Measurements from ENCODE around the gene NTF4.
"Not testable (repeated sequence)": the region's sequence is repeated elsewhere in the genome, so short reads cannot be mapped to it uniquely, and the experiment has no call there.

NTF4 gene

GRCh38 chr19:49056902-49057596 lies 7.6 kb downstream of the NTF4 start:
- not testable (repeated sequence) for DNase-seq

GRCh38 chr19:49056101-49056901 lies 8.3 kb downstream of the NTF4 start:
- peak; percentile 7 to 43 for DNase-seq

- not testable (repeated sequence) for DNase-seq
These were observed 14.1 kb downstream of the NTF4 start for GRCh38 chr19:49050376-49051033.

GRCh38 chr19:49049834-49050233 lies 14.8 kb downstream of the NTF4 start:
- not testable (repeated sequence) for DNase-seq

GRCh38 chr19:49049011-49049410 lies 15.6 kb downstream of the NTF4 start, which contains the start of gene CGB8:
Gene CGB8 (minus strand): TSS chr19:49049111. CDS start chr19:49048739, 372 bp downstream.
- not testable (repeated sequence) for DNase-seq

GRCh38 chr19:49043548-49043947 lies 21.1 kb downstream of the NTF4 start, which contains the start of gene CGB5:
Gene CGB5 (plus strand): TSS chr19:49043848. CDS start chr19:49044210, 362 bp downstream.
- not testable (repeated sequence) for DNase-seq

- DNase-seq: not testable (repeated sequence)
These were observed 22.0 kb downstream of the NTF4 start for GRCh38 chr19:49042666-49043065.

- DNase-seq: no peak
These were observed 22.4 kb downstream of the NTF4 start for GRCh38 chr19:49042177-49042576.

- not testable (repeated sequence) for DNase-seq
These were observed 24.9 kb downstream of the NTF4 start for GRCh38 chr19:49039736-49040135.

- not testable (repeated sequence) for DNase-seq
These were observed 25.9 kb downstream of the NTF4 start for GRCh38 chr19:49038557-49039276.

- not testable (repeated sequence) for DNase-seq
These were observed 26.5 kb downstream of the NTF4 start for GRCh38 chr19:49038111-49038510.

- peak in 1 of 2 donors; percentile 26 for DNase-seq
These were observed 27.8 kb downstream of the NTF4 start, which contains the start of gene CGB1 for GRCh38 chr19:49036815-49037214. Gene CGB1 (minus strand): TSS chr19:49036895. CDS start chr19:49036711, 184 bp downstream.

GRCh38 chr19:49031642-49032301 lies 32.8 kb downstream of the NTF4 start, which contains the start of gene CGB2:
Gene CGB2 (plus strand): TSS chr19:49031890. CDS start chr19:49032096, 206 bp downstream.
- DNase-seq: peak; percentile 7 to 38

- not testable (repeated sequence) for DNase-seq
These were observed 34.3 kb downstream of the NTF4 start for GRCh38 chr19:49030323-49030722.

- not testable (repeated sequence) for DNase-seq
These were observed 34.9 kb downstream of the NTF4 start for GRCh38 chr19:49029749-49030148.

- not testable (repeated sequence) for DNase-seq
These were observed 35.9 kb downstream of the NTF4 start for GRCh38 chr19:49028686-49029085.

- not testable (repeated sequence) for DNase-seq
These were observed 39.0 kb downstream of the NTF4 start for GRCh38 chr19:49025599-49025998.

- not testable (repeated sequence) for DNase-seq
These were observed 39.5 kb downstream of the NTF4 start for GRCh38 chr19:49025088-49025487.

GRCh38 chr19:49024233-49024632 lies 40.4 kb downstream of the NTF4 start, which contains the start of gene CGB3:
Gene CGB3 (minus strand): TSS chr19:49024333. CDS start chr19:49023971, 362 bp downstream.
- DNase-seq: not testable (repeated sequence)

GRCh38 chr19:49022116-49022515 lies 42.5 kb downstream of the NTF4 start:
- no peak for DNase-seq

Data from inflammatory macrophage (primary cell).